ENCODE results near the gene SUGP2. TPM values are rescaled to one million over a fixed set of nuclear protein-coding genes. Genes with fewer than 3 reads are reported as not detected.

Gene SUGP2
- total RNA-seq, 1 experiment from 2014 or later = 74.1 TPM

GRCh38 chr19:18987456-18987855 is 45.9 kb downstream of the SUGP2 start:
- no peak overlapping the region for H3K27ac Mint-ChIP-seq (ENCODE audit: unreplicated experiment)
- POLR2A ChIA-PET = no interaction called here
- no peak overlapping the region for H3K4me3 ChIP-seq (ENCODE audit: low read depth, low read length)
- H3K27me3 ChIP-seq (replicated peaks; ENCODE audit: control insufficient read depth, insufficient read depth, low read length) = no peaks in the 10 kb centered on the region
- no peaks in the 10 kb centered on the region for H3K9me3 ChIP-seq
- intact Hi-C loops (cut with micrococcal nuclease; ENCODE audit: unreplicated experiment) = loop anchor here (5.0 kb wide), 1 partner anchor 45 kb away; the partner anchor contains the start of gene HOMER3
- TF ChIP-seq CTCF (IDR thresholded peaks at IDR 0.05; ENCODE audit: insufficient read depth in 1 of 2, low read depth in 1 of 2, low read length in 1 of 2, severe bottlenecking in 1 of 2, unreplicated experiment in 1 of 2) = no peak
- no peak overlapping the region for H3K4me3 Mint-ChIP-seq (ENCODE audit: unreplicated experiment)
- no peak for DNase-seq
- no peaks in the 10 kb centered on the region for H3K9me3 Mint-ChIP-seq (ENCODE audit: unreplicated experiment)
- H3K27me3 Mint-ChIP-seq (ENCODE audit: insufficient read depth, unreplicated experiment) = no peaks in the 10 kb centered on the region
- peaks cover 11% of the 10 kb centered on the region for H3K36me3 Mint-ChIP-seq (ENCODE audit: insufficient read depth, unreplicated experiment)
- no peaks in the 10 kb centered on the region for H3K4me1 ChIP-seq
- H3K4me1 Mint-ChIP-seq (ENCODE audit: low read depth, unreplicated experiment) = no peaks in the 10 kb centered on the region
- CTCF ChIA-PET = interaction anchor here (0.8 to 2.4 kb wide), 6 partner anchors 8 to 95 kb away, joined by 3 to 13 read pairs (median 4); partner anchors contain the start of genes CERS1, COPE and DDX49
- BruUV-seq (replicated peaks) = no TSS peak
- no peaks in the 10 kb centered on the region; the same call in 1 of the 2 replicates for H3K36me3 ChIP-seq (ENCODE audit: control insufficient read depth, insufficient read depth, low read length)

GRCh38 chr19:18985257-18985656 is 48.1 kb downstream of the SUGP2 start:
- ChIA-PET POLR2A (no interaction called here), CTCF (no interaction called here)
- intact Hi-C loops (cut with micrococcal nuclease; ENCODE audit: unreplicated experiment) = loop anchor here (5.0 kb wide), 1 partner anchor 43 kb away; the partner anchor contains the start of gene HOMER3
- Mint-ChIP-seq H3K9me3 (ENCODE audit: unreplicated experiment) (no peaks in the 10 kb centered on the region), H3K4me3 (ENCODE audit: unreplicated experiment) (no peak overlapping the region), H3K4me1 (ENCODE audit: low read depth, unreplicated experiment) (no peaks in the 10 kb centered on the region), H3K27ac (ENCODE audit: unreplicated experiment) (no peak overlapping the region), H3K36me3 (ENCODE audit: insufficient read depth, unreplicated experiment) (peaks cover 10% of the 10 kb centered on the region), H3K27me3 (ENCODE audit: insufficient read depth, unreplicated experiment) (no peaks in the 10 kb centered on the region)
- Histone ChIP-seq H3K36me3 (ENCODE audit: control insufficient read depth, insufficient read depth, low read length) (no peaks in the 10 kb centered on the region), H3K9me3 (no peaks in the 10 kb centered on the region), H3K4me1 (no peaks in the 10 kb centered on the region), H3K4me3 (ENCODE audit: low read depth, low read length) (no peak overlapping the region), H3K27me3 (replicated peaks; ENCODE audit: control insufficient read depth, insufficient read depth, low read length) (no peaks in the 10 kb centered on the region)
- DNase-seq = no peak
- no peak for TF ChIP-seq CTCF (IDR thresholded peaks at IDR 0.05; ENCODE audit: insufficient read depth in 1 of 2, low read depth in 1 of 2, low read length in 1 of 2, severe bottlenecking in 1 of 2, unreplicated experiment in 1 of 2)
- BruUV-seq (replicated peaks) = no TSS peak

- CTCF ChIA-PET = no interaction called here
- H3K36me3 ChIP-seq (ENCODE audit: control insufficient read depth, insufficient read depth, low read length) = no peaks in the 10 kb centered on the region
Measured at GRCh38 chr19:18984251-18984650, 49.1 kb downstream of the SUGP2 start.

More at GRCh38 chr19:18984251-18984650, 49.1 kb downstream of the SUGP2 start:
- H3K9me3 ChIP-seq = no peaks in the 10 kb centered on the region
- no peak for DNase-seq
- no peaks in the 10 kb centered on the region for H3K4me1 ChIP-seq
- intact Hi-C loops (cut with micrococcal nuclease; ENCODE audit: unreplicated experiment) = no loop called here
- no peaks in the 10 kb centered on the region for H3K27me3 ChIP-seq (replicated peaks; ENCODE audit: control insufficient read depth, insufficient read depth, low read length)
- POLR2A ChIA-PET = interaction anchor here (0.6 kb wide), 1 partner anchor 90 kb away, joined by 7 read pairs; no protein-coding TSS in a partner anchor
- H3K4me3 ChIP-seq (ENCODE audit: low read depth, low read length) = no peak overlapping the region
- peaks cover 5% of the 10 kb centered on the region for H3K36me3 Mint-ChIP-seq (ENCODE audit: insufficient read depth, unreplicated experiment)
- no peak overlapping the region for H3K4me3 Mint-ChIP-seq (ENCODE audit: unreplicated experiment)
- no peak for TF ChIP-seq CTCF (IDR thresholded peaks at IDR 0.05; ENCODE audit: insufficient read depth in 1 of 2, low read depth in 1 of 2, low read length in 1 of 2, severe bottlenecking in 1 of 2, unreplicated experiment in 1 of 2)
- H3K27me3 Mint-ChIP-seq (ENCODE audit: insufficient read depth, unreplicated experiment) = no peaks in the 10 kb centered on the region
- no peaks in the 10 kb centered on the region for H3K4me1 Mint-ChIP-seq (ENCODE audit: low read depth, unreplicated experiment)
- no peaks in the 10 kb centered on the region for H3K9me3 Mint-ChIP-seq (ENCODE audit: unreplicated experiment)
- no peak overlapping the region for H3K27ac Mint-ChIP-seq (ENCODE audit: unreplicated experiment)
- BruUV-seq (replicated peaks) = no TSS peak
